ENCODE measurements around the gene FLAD1.

FLAD1 gene

DNA sequence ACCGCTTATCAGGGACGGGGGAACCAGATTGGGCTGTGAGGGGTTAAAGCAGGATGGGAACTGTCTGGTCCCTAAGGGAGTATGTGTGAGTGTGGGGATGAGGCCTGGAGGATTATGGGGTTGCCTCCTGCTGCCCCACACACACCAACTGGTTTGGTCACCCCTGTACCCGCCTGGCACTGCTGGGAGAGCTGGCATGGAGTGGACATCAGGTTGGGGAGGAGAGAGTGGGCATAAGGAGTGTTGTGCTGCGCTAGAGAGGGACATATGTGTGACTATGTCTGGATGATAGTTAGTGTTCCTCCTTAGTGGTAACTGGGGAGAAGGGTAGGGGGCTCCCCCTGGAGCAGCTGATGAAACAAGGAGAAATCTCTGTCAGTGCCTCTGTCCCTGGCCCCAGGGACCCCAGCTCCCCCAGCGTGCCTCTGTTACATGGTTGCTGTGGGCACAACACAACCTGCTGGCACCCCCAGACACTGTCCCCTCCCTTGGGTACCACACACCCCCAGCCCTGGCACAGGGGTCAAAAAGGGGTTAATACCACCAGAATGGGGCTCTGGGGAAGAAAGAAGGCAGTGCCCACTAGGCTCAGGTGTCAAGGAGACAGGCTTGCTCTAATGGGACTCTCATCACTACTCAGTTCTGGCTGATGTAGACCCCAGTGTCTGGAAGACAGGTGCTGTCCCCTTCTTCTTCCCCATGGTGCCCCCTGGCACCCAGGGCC lies 21.4 kb downstream of the FLAD1 start:
- no peak for DNase-seq (ENCODE audit: low spot score)

DNA sequence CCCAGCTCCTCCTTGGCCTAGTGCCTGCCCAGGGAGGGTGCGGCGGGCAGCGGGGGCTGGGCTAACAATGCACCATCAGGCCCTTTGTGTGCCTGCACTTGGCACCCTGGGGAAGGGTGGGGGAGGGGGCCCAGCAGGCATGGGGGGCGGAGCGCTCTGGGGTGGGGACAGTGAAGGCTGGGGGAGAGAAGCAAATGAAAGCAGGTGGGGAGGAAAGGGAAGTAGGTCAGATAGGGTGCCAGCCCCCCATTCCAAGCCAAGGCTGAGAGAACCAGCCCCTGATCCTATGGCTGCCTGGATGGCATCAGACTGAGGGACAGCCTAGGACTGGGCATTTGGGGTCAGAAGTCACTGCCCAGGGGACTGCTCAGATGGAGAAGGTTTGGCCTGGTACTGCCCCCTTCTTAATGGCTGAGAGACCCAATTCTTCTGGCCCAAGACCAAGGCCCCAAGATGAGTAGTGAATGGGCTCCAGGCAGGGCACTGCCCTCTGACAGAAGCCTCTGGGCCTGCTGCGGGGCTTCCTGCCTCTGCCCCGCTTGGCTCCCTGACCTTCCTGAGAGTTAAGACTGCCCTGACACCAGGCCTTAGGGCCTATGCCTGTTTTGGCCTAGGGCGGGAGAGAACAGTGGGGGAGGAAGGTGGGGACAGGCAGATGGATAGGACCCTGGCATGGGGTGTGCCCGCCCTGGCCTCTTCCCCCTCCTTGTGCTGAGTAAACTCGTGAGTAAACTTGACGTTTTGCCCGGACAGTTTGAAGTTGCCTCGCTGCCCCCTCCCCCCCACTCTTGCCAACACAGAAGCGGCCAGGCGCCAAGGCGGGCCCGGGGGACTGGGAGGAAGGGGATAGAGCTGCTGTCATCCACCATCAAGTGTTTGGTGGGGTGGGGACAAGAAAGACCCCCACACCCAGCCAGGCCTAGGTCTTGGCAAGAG lies 22.2 kb downstream of the FLAD1 start:
- no peak for DNase-seq (ENCODE audit: low spot score)

DNA sequence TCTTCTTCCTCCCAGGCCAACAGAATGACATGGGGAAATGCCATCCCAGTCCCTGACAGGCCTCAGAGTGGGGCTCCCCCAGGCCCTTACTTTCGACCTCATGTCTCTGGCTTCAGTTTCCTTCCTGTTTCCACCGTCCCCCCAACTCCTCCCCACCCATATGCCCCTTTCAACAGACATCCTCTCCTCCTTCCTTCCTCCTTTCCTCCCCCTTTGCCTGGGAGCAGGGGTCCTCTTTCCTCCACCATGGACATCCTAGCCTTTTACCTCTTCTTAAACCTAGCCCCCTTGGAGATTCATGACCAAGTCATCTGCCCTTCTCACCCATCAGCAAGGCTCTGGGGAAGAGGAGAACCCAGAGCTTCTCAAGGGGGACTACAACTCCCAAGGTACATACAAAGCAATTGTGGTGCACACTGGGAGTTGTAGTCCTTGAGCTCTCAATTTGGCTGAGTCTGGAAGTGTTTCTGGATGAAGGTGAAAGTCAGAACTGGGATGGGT lies 23.5 kb downstream of the FLAD1 start:
- DNase-seq (ENCODE audit: low spot score) = no peak

DNA sequence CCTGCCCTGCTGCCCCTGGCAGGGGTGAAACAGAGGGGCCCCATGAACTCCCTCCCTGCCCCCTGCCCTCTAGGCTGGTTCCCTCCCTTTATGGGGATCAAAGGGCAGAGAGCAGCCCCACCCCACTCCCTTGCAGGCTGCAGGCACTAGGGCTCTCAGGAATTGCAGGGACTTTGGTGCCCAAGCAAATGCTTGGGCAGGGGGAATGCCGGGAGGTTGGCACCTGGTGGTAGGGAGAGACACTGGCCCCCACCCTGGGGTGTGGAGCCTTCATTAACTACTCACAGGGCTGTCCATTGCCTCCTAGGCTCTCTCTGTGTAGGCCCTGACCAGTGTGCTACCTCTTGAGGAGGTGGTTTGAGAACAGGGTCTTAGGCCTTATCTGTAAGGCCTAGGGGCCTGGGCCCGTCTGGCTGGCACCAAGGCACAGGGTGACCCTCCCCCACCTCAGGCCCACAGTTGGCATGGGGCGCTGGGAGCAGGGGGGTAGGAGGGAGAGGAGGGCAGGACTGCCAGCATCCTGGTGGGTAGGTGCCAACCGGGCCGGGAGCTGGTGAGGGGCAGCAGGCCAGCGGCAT lies 24.2 kb downstream of the FLAD1 start:
- DNase-seq (ENCODE audit: low spot score) = no peak

- DNase-seq (ENCODE audit: low spot score) = no peak
Measured at GRCh38 chr1:155008015-155008941, 25.1 kb downstream of the FLAD1 start.

- no peak for DNase-seq (ENCODE audit: low spot score)
Measured at GRCh38 chr1:155009221-155009711, 26.1 kb downstream of the FLAD1 start.

DNA sequence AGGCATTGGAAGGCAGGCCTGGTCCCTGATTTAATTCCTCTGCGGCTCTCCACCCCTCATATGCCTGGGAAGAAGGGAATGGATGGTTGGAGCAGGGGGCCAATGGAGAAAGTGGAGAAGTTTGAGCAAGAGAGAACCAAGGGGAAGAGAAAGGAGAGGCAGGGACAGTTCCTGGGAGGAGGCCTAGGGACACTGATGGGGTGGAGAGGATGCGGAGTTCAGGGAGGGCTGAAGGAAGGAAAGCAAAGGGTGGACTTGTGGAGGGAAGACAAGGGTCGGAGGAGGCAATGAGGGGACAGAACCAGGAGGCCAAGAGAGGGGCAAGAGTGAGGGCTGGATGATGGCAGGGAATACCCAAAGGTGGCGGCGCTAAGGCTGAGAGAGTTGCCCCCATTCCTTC lies 26.6 kb downstream of the FLAD1 start:
- DNase-seq (ENCODE audit: low spot score) = no peak

DNA sequence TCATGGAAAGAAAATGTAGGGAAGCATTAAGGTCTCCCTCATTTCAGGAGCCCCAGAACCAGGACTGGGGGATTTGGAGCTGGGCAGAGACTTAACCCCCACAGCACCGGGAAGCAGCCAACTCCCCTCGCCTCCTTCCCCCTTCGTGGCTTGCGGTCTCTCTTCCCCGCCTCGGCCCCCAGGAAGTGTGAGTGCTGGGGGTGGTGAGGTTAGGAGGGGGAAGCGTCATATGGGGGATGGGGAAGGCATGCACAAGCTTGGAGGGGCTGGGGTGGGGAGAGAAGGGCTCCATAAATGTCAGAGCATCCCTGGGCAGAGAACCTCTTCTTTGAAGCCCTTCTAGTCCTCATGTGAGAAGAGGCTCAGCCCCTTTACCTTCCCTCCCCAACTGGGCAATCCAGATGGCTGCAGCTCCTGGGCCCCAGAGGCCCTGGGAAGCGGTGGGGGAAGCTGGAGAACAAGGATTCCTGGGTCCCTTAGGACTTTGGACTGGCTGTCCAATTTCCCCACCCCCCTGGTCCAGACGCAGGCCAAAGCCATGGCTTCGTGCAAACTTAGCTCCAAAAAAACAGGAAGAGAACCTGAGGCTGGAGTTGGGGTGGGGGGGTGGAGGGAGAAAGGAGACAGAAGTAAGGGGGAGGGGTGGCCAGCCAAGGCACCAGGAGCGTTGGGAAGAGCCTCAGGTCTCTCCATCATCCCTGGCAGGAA lies 27.2 kb downstream of the FLAD1 start:
- no peak for DNase-seq (ENCODE audit: low spot score)

GRCh38 chr1:155011004-155011416 lies 27.9 kb downstream of the FLAD1 start:
- DNase-seq (ENCODE audit: low spot score) = no peak

DNA sequence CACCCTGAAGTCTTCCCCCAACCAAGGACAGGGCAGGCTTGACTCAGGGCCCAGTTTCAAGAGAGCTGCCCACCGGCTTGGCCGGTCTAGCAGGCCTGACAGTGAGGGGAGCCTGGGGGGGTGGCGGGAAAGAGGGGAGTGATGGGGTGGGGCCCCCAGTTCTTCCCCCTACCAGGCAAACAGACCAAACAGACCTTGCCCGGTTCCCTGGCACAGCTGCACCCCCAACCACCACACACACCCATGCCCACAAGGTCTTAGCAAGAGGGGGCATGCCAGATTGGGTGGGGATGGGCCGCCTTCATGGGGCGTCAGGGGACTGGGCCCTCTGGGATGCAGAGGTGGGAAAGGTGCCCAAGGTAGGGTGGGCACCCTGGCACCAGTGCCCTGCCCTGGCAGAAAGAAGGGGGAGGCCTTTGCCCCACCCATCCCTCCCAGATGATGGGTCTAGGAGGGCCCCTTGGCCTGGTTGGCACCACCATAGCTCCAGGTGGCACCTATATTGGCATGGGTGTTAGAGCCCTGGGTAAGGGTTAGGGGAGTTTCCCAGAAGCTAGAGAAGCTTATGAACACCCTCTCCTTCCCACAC lies 28.4 kb downstream of the FLAD1 start:
- no peak for DNase-seq (ENCODE audit: low spot score)

GRCh38 chr1:155012026-155012546 lies 28.9 kb downstream of the FLAD1 start:
- DNase-seq (ENCODE audit: low spot score) = no peak

DNA sequence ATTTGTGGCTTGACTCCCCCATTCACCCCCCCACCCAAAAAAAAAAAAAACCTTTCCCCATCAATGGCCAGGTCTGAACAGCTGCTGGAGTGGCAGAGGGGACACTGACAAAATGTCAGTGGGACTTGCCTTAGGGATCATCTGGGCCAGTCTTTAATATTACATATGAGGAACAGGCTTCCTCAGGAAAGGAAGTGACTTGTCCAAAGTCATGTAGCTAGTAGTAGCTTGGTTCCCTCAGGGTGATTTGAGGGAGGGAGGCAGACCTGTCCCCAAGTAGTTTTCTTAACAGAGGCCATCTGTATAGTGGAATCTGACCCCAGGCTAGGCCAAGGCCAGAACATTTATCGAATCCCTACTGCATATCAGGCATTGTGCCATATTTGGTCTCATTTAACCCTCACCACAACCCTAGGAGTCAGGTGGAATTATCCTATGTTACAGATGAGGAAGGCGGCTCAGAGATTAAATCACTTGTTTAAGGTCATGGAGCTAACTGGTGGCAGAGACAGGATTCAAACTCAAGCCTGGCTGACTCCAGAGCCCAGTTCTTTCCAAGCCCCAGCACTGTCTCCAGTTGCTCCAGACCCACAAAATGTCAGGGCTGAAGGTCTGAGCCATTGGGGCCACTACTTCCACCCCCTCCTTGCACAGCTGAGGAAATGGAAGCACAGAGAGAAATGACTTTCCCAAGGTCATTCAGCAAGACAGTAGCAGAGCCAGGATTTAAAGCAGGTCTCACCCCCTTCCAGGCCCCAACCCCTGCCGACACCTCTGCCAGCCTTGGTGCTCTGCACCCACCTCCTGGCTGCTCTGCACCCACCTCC lies 29.8 kb downstream of the FLAD1 start:
- DNase-seq (ENCODE audit: low spot score) = no peak

- no peak for DNase-seq (ENCODE audit: low spot score)
Measured at GRCh38 chr1:155013632-155014031, 30.5 kb downstream of the FLAD1 start.

DNA sequence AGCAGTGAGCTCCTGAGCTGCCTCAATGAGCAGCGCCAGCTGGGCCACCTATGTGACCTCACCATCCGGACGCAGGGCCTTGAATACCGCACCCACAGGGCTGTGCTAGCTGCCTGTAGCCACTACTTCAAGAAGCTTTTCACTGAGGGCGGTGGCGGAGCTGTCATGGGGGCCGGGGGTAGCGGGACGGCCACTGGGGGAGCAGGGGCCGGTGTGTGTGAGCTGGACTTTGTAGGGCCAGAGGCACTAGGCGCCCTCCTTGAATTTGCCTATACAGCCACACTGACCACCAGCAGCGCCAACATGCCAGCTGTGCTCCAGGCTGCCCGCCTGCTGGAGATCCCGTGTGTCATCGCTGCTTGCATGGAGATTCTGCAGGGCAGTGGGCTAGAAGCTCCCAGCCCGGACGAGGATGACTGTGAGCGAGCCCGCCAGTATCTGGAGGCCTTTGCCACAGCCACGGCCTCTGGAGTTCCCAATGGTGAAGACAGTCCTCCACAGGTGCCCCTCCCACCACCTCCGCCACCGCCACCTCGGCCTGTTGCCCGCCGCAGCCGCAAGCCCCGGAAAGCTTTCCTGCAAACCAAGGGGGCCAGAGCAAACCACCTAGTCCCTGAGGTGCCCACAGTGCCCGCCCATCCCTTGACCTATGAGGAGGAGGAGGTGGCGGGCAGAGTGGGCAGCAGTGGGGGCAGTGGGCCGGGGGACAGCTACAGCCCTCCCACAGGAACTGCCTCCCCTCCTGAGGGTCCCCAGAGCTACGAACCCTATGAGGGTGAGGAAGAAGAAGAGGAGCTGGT lies 31.8 kb downstream of the FLAD1 start:
- no peak for DNase-seq (ENCODE audit: low spot score)

DNA sequence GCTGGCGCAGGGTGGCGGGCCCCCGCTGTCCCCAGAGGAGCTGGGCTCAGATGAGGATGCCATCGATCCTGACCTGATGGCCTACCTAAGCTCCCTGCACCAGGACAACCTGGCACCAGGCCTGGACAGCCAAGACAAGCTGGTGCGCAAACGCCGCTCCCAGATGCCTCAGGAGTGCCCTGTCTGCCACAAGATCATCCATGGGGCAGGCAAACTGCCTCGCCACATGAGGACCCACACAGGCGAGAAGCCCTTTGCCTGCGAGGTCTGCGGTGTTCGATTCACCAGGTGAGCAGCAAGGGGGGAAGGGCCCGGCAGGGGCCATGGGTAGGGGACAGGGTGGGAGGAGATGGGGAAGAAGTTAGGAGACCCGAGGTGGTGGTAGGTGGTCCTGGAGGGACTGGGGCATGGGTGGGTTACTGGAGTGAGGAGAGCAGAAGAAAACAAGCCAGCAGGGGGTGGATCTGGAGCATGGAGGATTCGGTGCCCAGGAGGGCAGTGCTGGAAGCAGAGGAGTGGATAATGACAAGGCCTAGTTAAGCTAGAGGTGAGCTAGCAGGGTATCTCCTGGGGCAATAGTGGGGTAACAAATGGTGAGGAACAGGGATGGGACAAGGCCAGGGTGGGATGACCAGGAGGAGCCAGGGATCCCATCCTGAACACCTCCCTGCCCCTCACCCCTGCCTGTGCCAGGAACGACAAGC lies 32.5 kb downstream of the FLAD1 start:
- no peak for DNase-seq (ENCODE audit: low spot score)

- DNase-seq (ENCODE audit: low spot score) = no peak
Measured at GRCh38 chr1:155016231-155016831, 33.2 kb downstream of the FLAD1 start.

Measured in kidney capillary endothelial cell (primary cell).